Measurements from ENCODE around the gene EXOSC10. TPM values are rescaled to one million over a fixed set of nuclear protein-coding genes. Genes with fewer than 3 reads are reported as not detected.

EXOSC10 gene
- total and polyA plus RNA-seq, 2 experiments from 2014 or later, result 55.5 to 72.9 TPM

DNA sequence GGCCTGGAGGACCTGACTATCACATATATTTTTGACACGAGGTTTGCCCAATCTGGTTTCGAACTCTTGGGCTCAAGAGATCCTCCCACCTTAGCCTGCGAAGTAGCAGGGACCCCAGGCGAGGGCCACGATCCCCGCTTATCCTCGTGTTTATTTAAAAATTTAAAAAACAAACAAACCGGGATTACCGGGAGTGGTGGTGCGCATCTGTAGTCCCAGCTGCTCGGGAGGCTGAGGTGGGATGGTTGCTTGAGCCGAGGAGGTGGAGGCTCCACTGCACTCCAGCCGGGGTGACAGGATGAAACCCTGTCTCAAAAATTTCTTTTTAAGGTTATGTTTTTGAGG is 452 bp upstream of the EXOSC10 start:
- H3K36me3 ChIP-seq (ENCODE audit: insufficient read depth), result peaks cover 18% of the 10 kb centered on the region
- ATAC-seq, result no peak
- H3K27me3 ChIP-seq (ENCODE audit: insufficient read depth), result no peaks in the 10 kb centered on the region
- Mint-ChIP-seq H3K27ac (peak overlapping the region; percentile 98), H3K36me3 (ENCODE audit: low read depth) (peaks cover 29% of the 10 kb centered on the region), H3K4me1 (peaks cover 4% of the 10 kb centered on the region), H3K9me3 (no peaks in the 10 kb centered on the region), H3K27me3 (ENCODE audit: insufficient read depth, low read depth, poor library complexity) (peaks cover 1% of the 10 kb centered on the region), H3K4me3 (peak overlapping the region; percentile 94)
- TF ChIP-seq CREB1 (CRISPR knock-in tag; IDR thresholded peaks at IDR 0.05; ENCODE audit: low read depth) (no peak), EZH2phosphoT487 (IDR thresholded peaks at IDR 0.05; ENCODE audit: unreplicated experiment) (no peak), ZNF462 (CRISPR knock-in tag; IDR thresholded peaks at IDR 0.05) (no peak), EZH2 (IDR thresholded peaks at IDR 0.05; ENCODE audit: low read depth, unreplicated experiment) (no peak), ZNF331 (CRISPR knock-in tag; IDR thresholded peaks at IDR 0.05; ENCODE audit: low read depth) (no peak), ZNF114 (CRISPR knock-in tag; IDR thresholded peaks at IDR 0.05) (no peak), POLR2AphosphoS5 (IDR thresholded peaks at IDR 0.05; ENCODE audit: low read depth) (no peak), NANOG (IDR thresholded peaks at IDR 0.05; ENCODE audit: borderline replicate concordance) (no peak)
- TF ChIP-seq, protein P1, sequence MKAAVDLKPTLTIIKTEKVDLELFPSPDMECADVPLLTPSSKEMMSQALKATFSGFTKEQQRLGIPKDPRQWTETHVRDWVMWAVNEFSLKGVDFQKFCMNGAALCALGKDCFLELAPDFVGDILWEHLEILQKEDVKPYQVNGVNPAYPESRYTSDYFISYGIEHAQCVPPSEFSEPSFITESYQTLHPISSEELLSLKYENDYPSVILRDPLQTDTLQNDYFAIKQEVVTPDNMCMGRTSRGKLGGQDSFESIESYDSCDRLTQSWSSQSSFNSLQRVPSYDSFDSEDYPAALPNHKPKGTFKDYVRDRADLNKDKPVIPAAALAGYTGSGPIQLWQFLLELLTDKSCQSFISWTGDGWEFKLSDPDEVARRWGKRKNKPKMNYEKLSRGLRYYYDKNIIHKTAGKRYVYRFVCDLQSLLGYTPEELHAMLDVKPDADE (IDR thresholded peaks at IDR 0.05), result no peak
- TF ChIP-seq, protein P2, sequence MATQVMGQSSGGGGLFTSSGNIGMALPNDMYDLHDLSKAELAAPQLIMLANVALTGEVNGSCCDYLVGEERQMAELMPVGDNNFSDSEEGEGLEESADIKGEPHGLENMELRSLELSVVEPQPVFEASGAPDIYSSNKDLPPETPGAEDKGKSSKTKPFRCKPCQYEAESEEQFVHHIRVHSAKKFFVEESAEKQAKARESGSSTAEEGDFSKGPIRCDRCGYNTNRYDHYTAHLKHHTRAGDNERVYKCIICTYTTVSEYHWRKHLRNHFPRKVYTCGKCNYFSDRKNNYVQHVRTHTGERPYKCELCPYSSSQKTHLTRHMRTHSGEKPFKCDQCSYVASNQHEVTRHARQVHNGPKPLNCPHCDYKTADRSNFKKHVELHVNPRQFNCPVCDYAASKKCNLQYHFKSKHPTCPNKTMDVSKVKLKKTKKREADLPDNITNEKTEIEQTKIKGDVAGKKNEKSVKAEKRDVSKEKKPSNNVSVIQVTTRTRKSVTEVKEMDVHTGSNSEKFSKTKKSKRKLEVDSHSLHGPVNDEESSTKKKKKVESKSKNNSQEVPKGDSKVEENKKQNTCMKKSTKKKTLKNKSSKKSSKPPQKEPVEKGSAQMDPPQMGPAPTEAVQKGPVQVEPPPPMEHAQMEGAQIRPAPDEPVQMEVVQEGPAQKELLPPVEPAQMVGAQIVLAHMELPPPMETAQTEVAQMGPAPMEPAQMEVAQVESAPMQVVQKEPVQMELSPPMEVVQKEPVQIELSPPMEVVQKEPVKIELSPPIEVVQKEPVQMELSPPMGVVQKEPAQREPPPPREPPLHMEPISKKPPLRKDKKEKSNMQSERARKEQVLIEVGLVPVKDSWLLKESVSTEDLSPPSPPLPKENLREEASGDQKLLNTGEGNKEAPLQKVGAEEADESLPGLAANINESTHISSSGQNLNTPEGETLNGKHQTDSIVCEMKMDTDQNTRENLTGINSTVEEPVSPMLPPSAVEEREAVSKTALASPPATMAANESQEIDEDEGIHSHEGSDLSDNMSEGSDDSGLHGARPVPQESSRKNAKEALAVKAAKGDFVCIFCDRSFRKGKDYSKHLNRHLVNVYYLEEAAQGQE (IDR thresholded peaks at IDR 0.05; ENCODE audit: unreplicated experiment), result no peak
- TF ChIP-seq, protein P3, sequence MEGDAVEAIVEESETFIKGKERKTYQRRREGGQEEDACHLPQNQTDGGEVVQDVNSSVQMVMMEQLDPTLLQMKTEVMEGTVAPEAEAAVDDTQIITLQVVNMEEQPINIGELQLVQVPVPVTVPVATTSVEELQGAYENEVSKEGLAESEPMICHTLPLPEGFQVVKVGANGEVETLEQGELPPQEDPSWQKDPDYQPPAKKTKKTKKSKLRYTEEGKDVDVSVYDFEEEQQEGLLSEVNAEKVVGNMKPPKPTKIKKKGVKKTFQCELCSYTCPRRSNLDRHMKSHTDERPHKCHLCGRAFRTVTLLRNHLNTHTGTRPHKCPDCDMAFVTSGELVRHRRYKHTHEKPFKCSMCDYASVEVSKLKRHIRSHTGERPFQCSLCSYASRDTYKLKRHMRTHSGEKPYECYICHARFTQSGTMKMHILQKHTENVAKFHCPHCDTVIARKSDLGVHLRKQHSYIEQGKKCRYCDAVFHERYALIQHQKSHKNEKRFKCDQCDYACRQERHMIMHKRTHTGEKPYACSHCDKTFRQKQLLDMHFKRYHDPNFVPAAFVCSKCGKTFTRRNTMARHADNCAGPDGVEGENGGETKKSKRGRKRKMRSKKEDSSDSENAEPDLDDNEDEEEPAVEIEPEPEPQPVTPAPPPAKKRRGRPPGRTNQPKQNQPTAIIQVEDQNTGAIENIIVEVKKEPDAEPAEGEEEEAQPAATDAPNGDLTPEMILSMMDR (conservative IDR thresholded peaks at IDR 0.05; ENCODE audit: low read depth in 2 of 2), result no peak
- H2AFZ ChIP-seq, result peak overlapping the region; percentile 85
- peak overlapping the region; percentile 99 for H3K4me3 ChIP-seq
- no peak overlapping the region for H3K27ac ChIP-seq (ENCODE audit: low read depth)
- peak overlapping the region; percentile 94 for H3K4me2 ChIP-seq
- DNase-seq (ENCODE audit: low spot score), result no peak
- H4K20me1 ChIP-seq (replicated peaks; ENCODE audit: insufficient read depth), result peaks cover 13% of the 10 kb centered on the region
- H3K9me2 ChIP-seq (ENCODE audit: insufficient read depth), result no peaks in the 10 kb centered on the region
- no peaks in the 10 kb centered on the region for H3F3A ChIP-seq (replicated peaks; ENCODE audit: low read depth)
- peaks cover 21% of the 10 kb centered on the region for H3K79me2 ChIP-seq (replicated peaks; ENCODE audit: insufficient read depth)
- H3K4me1 ChIP-seq (ENCODE audit: insufficient read depth), result peaks cover 7% of the 10 kb centered on the region
